CD4-positive, alpha-beta T cell treated with Interleukin-15 for 1 hour (primary cell): ENCODE results near the gene GRAP.
"Not testable (repeated sequence)": the region's sequence is repeated elsewhere in the genome, so short reads cannot be mapped to it uniquely, and the experiment has no call there.

Experiments
- DNase-seq: peaks from one replicate; pipeline ENCODE4 v3.0.0-alpha.2; 2020

The GRAP gene

DNA sequence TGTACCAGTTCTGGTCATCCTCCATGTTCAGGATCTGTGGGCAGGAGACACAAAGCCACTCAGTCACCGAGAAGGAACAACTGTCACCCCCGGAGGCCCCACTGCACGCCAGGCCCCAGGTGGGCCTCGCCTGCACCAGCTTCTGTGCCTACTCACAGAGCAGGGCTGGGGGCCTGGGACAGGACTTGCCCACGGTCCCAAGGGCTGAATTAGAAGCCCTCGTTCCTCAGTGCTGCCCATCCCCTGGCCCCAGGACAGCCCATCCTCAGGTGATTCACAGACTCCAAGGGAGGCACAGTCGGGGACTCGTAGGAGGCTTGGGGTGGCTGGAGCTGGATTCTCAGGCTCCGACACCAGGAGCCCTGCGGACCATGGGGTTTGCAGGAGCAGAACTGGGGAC, 4.9 kb downstream of the GRAP start:
- not testable (repeated sequence) for DNase-seq

DNA sequence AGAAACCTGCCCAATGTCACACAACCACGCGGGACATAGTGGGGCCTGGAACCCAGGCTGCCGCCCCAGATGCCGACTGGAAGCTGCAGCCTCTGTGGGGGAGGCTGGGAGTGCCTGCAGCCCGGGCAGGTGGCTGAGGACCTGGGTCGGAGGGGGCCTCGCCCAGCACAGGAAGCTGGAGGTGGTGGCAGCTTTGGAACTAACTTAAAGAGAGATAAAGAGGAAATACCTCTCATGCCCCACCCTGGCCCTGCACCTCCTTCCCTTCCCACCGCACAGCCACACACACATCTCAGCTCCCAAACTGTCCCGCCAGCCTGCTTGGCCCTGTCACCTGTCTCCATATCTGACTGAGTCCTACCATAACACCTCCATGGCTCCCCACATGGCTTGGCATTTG, 6.4 kb downstream of the GRAP start:
- DNase-seq = not testable (repeated sequence)

DNA sequence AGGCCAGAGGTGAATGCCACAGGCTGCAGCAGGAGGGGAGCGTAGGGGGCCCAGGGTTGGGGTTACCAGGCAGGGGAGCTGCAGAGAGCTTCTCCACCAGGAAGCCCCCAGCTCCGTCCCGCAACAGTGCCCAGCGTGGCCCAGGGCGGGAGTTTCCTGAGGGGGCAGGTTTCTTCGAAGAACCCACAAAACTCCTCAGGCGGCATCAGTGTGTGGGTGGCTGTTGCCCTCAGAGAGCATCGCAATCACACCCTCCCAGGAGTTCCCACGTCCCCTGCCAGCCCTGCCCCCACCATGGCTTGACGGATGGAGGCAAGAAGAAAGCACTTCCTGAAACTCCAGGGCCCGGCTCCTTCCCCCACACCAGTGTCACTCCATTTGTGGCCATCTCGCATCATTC, 8.0 kb downstream of the GRAP start:
- not testable (repeated sequence) for DNase-seq

DNA sequence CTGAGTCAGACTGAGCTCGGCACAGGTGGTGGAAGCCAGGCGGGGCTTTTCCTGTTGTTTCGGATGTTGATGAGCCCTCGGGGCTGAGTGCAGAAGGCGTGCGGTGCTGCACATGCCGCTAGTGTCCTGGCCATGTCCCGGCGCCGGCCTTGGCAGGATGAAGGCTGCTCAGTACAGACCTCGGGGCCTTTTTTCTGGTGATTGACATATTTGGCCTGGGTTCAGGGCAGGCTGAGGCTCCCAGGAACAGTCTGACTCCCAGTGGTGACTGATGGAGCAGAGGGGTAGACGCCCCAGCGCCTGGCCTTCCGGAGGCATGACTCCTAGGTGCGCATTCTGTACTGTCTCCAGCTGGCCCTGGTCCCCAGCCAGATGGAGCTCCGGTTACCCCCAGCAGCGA, 8.8 kb downstream of the GRAP start:
- DNase-seq = not testable (repeated sequence)

DNA sequence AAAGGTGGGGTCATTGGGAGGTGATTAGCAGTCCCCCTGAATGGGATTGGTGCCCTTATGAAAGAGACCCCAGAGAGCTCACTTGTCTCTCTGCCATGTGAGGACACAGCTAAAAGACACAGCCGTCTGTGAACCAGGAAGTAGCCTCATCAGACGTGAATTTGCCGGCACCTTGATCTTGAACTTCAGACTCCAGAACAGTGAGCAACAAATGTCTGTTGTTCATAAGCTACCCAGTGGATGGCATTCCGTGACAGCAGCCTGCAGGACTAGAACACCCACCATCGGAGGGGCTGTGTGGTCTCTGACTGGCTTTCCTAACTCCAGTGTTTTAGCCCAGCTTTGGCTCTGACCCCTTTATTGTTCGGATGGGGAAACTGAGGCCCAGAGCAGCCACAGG, 9.2 kb downstream of the GRAP start:
- DNase-seq = not testable (repeated sequence)

DNA sequence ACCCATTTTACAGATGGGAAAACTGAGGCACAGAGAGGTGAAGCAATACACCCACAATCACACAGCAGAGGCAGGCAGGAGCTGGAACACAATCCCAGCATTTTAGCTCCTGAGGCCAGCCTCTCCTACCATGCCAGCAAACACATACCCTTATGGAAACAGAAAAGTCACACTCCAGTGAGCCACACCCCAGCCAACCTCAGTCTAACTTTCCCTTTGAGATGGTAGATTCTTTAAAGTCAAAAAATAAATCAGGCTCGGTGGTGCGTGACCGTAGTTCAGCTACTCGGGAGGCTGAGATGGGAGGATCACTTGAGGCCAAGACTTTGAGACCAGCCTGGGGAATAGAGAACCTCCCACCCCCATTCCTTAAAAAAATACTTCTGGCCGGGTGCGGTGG, 10.6 kb downstream of the GRAP start:
- not testable (repeated sequence) for DNase-seq

DNA sequence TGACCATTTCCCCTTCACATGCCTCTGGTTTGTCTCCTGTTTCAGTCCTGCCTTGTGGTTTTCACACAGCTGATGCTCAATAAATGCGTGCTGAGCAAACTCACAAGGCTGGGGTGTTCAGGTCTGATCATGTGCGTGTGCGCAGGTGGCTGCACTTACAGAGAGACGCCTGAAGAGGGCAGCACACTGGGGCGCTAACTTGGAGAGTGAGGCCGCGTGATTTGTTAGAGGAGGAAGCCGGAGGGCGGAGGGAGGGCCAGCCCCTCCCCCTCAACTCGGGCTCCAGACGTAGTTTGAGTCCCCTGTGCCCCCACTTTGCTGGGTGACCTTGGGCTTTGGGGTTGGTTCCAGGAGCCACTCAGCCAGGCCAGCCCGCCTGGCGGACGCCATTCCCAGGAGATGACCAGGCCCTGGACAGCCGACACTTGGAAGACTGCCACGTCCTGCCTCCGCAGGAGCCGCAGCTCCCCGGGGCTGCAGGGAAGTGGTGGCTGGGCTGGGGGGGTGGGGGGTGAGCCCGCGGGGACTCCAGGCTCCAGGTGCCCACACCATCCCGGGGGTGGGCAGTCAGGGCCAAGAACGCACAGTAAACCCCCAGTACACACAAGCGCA, 14.3 kb downstream of the GRAP start:
- not testable (repeated sequence) for DNase-seq

DNA sequence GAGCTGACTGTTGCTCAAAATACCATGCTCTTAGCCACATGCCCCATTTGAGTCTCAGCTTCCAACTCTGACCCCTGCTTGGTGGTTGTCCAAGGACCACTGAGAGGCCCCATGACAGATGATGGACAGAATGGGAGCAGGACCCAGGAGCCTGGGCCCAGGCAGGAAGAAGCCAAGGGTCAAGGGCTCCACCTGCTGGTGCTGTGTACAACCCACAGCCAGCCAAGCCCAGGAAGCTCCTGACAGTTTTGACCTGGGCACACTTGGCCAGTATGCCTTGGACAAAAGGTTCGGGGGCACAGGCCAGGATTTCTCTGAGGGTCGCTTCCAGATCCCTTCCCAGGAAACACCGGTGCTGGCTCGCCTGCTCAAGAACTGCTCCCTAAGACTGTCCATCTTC, 15.0 kb downstream of the GRAP start:
- peak; percentile 54 for DNase-seq

DNA sequence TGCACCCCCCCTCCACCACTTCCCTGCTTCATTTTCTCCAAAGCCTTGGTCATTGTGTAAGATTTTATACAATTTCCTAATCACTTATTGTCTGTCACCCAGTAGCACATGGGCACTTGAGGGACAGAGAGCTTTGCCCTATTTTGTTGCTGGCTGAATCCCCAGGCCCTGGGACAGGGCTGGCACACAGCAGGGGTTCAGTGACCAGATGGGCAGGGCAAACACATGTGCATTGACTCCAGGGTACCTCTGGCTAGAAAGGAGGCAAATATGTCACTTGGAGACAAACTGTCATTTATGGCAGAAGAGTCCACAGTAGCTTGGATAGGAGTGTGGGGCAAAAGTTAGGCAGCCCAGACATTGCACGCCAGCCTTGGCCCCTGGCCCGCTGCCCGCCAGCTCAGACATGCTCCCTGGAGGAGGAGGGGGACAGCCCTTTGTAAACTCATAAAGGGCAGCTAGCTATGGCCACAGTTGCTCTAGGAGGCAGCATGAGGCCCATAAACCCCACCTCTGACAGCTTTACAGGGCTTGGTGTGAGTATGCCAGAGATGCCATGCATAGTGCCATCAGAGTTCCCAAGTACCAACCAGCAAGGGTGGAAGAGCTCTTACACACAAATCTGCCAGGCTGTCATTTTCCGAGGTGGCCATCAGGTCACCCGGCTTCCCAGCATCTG, 15.8 kb downstream of the GRAP start:
- not testable (repeated sequence) for DNase-seq

DNA sequence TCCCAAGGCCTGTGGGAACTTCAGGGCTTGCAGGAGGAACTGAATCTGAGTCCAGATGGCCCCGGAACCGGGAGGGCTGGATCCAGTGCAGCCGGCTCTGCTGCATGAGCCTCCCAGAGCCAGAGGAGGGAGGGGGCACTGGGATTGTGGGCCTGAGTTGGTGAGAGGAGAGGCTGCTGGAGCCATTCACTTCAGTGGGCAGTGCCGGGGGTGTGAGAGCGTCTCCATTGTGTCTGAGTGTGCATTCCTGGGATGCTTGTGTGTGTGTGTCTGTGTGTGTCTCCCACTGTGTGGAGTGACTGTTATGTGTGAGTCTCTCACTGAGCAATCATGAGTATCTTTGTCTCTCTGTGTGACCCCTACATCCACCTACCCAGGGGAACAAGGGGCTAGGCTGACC, 17.0 kb downstream of the GRAP start:
- not testable (repeated sequence) for DNase-seq

DNA sequence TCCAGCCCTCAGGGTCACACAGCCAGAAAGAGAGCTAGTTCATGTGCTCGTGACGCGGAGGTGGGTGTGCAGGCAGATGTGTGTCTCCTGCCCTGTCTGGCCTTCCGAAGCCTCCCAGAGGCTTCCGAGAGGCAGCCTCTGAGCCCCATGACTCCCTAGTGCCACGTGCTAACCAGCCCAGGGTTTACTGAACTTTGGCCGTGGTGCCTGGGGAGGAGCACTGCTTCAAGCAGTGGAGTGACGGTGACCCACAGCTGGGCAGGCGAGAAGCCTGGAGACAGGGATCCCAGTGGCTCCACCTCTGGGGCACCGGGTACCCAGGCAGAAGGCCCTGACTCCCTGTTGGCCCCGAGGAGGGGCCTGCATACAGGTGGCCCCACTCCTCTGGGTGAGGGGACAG, 18.1 kb downstream of the GRAP start:
- not testable (repeated sequence) for DNase-seq

DNA sequence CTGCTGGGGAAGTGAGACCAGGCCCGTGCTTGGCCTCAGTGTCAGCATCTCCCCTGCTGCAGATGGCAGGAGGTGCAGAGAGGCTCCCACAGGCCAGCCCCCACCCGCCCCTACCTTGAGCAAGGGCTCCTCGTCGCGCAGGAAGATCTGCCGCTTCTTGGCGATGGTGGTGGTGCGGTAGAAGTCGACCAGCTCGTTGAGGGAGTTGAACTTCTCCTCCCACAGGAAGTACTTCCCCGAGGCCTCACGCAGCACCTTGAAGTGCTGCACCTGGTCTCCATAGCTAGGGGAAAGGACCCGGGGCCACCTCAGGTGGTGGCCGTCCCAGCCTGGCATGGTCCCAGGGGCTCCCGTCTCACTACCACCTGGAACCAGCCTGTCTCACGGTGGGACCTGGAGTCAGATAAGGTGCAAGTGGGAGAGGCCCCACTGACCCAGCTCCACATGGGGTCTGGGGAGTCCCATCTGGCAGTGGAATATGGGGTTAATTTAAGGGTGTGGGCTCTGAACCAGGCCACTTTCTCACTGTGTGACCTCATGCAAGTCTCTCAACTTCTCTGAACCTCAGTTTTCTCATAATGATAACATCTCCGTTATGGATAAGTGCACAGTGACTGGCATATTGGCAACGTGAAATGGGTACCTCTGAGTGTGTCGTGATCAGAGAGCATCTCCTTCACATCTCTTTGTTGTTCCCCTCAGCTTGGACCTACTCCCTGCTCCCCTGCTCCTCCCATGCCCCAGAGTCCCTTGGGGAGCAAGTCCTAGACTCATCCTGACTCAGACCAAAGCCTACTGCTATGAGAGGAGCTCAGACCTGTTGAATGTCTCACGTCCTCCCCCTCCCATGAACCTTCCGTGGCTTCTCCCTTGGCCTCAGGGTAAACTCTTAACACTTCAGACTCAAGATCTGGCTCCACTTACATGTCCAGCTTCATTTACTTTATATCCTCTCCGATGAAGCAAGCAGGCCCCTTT, 22.4 kb downstream of the GRAP start:
- DNase-seq = no peak

DNA sequence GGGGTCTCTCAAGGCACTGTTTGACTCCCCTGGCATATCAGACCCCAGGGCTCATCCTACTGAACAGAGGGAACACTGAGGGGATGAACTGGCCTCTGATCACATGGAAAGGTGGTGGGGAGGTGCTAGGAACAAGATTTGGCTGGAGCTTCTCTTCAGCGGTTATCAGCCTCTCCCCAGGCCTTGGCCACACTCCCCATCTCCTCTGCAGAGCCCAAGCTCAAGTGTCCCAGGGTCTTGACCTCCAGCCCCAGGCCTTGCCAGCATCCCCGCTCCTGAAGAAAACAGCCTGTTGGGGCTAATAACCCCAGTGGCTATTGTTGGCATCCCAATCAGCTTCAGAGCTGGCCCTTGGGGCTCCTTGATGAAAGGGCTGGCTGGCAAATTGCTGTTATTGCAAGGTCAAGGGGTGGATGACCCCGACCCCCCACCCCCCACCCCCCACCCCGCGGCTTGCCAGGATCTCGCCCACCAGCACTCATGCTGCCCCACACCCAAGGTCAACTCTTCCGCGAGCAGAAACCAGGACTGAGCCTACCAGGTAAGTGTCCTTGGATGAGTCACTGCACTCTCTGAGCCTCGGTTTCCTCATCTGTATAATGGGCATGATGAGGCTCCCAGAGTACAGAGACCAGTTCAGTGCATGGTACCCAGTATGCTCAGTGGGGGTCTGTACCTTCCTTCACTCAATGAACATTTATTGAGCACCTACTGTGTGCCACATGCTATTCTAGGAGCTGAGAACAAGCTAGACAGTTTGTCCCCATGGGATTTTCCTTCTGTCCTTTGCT, 23.4 kb downstream of the GRAP start:
- DNase-seq = no peak

DNA sequence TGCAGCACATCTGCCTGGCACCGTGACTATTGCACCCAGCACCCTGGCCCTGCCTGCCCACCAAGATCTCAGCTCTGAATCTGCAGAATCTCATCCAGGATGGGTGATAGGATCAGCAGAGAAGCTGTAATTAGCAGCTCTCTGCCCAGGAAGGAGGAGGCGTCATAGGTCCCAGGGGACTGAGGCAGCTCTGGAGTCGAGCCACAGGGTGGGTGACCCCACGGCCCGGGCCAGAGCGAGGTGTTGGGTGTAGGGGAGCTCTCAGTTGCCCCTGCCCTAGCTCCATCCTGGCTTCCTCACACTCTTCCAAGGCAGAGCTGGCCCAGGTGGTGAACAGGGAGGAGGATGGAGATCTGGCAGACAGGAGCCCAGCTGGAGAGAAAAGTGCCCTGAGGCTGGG, 24.0 kb downstream of the GRAP start:
- no peak for DNase-seq

DNA sequence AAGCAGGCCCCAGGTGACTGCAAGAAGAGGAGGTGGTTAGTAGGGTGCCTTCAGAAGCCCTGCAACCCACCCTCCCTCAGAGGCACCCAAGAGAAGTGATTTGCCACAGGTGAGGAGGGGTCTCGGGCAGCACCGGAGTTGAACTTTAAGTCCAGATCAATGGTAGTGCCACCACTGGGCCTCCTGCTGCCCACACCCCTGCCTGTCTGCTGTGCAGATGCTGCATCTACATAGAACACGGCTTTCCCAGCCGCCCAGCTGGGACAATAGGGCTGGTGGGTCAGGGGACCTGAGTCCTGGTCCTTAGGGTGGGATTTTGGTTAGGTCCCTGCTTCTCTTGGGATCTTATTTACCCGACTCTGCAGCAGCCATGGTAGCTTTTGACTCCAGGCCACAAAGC, 24.6 kb downstream of the GRAP start:
- DNase-seq = no peak

DNA sequence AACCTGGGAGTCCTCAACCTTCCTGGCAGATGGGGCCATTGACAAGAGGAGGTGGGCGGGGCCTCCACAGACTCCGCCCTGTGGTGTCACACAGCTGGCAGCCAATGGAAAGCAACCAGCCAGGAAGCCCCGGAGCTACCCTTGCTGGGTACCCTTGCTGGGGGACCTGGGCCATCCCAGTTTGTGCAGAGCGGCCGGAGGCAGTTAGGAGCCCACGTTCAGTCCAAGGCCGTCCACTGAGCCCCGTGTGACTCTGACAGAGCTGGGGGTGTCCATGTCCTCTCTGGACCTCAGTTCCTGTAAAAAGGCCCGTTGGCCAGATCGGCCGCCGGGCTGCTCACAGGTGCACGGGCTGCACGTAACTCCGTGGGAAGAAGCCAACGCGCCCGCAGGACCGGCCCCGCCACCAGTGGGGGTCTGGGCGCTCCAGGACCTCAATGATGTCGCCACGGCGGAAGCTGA, 25.1 kb downstream of the GRAP start:
- DNase-seq = peak; percentile 33

DNA sequence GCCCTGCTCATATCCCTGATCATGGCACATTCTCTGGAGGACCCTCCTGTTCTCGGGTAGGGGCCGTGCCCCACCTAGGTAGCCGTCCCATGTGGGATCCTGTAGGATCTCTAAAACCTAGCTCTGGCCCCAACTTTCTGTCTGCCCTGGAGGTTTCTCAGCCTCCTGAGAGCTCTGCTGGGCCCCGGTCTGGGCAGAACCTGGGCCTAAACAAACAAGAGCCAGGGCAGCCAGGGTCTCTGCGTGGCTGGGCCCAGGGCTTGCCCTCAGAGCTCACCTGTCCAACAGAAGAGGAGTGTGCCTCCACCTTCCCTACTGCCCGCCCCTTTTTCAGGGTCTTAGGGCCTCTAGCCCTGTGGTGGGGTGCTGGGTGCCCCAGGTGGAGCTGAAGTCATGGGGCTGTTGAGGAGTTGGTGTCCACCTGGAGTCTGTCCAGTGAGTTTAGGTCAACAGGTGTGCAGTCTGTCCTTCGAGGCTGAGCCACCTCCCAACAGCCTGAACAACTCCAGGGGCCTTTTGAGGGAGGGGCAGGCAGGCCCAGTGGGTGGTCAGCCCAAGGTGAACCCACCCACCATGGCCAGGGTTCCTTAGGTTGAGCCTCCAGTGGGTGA, 25.6 kb downstream of the GRAP start:
- DNase-seq = not testable (repeated sequence)

DNA sequence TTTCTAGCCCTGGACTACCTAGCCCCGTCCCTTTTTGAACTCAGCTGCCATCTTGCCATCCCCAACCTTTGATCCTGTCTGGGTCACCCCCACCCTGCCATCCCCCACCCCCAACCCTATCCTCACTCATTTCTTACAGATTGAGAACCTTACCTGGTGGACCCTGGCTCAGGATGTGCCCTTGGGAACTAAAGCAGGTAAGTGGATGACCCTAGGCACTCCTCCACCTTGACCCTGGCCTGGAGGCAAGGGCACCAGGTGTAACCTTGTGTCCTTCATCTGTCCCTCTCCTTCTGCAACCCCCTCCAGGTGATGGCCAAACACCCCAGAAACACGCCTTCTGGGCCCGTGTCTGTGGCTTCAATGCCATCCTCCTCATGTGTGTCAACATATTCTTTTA, 26.7 kb downstream of the GRAP start:
- DNase-seq = no peak

DNA sequence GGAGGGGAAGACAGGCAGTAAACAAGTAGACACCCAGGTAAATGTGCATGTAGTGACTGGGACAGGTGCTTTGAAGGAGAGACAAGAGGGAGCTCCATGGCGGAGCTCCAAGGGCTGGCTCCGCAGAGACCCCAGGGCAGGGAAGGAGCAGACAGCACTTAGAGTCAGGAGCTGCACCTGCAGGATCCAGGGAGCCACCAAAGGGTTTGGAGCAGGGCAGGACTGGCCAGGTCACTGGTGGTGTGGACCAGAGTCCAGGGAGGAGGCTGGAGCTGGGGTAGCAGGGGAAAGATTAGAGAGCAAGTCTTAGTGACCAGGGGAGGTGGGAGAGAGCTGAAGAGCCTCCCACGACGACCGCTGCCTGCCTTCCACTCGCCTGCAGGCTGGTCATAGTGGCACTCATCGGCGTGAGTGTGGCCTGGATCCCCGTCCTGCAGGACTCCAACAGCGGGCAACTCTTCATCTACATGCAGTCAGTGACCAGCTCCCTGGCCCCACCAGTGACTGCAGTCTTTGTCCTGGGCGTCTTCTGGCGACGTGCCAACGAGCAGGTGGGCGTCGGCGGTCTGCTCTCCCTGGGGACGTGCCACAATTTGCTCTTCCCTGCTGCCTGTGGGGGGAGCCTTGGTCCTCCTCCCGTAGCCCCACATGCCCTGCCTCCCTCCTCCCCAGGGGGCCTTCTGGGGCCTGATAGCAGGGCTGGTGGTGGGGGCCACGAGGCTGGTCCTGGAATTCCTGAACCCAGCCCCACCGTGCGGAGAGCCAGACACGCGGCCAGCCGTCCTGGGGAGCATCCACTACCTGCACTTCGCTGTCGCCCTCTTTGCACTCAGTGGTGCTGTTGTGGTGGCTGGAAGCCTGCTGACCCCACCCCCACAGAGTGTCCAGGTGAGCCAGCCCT, 27.5 kb downstream of the GRAP start:
- peak; percentile 9 for DNase-seq

DNA sequence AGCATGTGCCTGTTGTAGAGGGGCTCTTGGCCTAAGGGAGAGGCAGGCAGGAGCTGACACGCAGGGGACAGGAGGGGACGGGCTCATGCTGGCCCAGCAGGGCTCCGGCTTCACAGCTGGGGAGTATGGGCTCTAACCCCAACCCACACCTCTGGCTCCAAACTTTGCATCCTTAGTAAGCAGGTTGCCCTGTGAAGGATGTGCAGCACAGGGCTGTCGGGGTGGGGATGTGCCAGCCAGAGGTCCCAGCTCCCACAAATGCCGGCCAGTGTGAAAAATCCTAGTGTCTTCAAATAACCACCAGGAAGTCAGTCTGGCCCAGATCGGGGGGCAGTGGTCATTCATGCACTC, 28.2 kb downstream of the GRAP start:
- DNase-seq = no peak
